SK-N-SH (cell line): ENCODE measurements around the gene ACTA1. TPM values are rescaled to one million over a fixed set of nuclear protein-coding genes. Genes with fewer than 3 reads are reported as not detected.

Experiments
- CTCF ChIA-PET: fragments of 300-600, 350-600 bp; formaldehyde crosslinking; extraction: SDS; loops from one replicate; lab custom pipeline; 2021; lab: Yijun Ruan, JAX
- POLR2A ChIA-PET: fragments of 350-600 bp; sonication (Branson Sonifier 250); formaldehyde crosslinking; extraction: SDS; loops from one replicate; lab custom pipeline; 2020; ENCODE audit warnings: antibody characterized with exemption, inconsistent platforms; lab: Yijun Ruan, JAX
- DNase-seq: peaks from one replicate; pipeline ENCODE4 v3.0.0; 2012
- H2AFZ ChIP-seq: fragments of 200-600 bp; sonication (generic); 2 replicates; pipeline ENCODE4 v1.8.1; 2016; ENCODE audit warnings: antibody characterized with exemption, mild to moderate bottlenecking, low read depth
- H3F3A ChIP-seq: fragments of 200-600 bp; sonication (generic); replicated peaks from 2 replicates; pipeline ENCODE3; 2016; ENCODE audit warnings: antibody characterized with exemption, mild to moderate bottlenecking; ENCODE audit not compliant: insufficient read depth
- H3K27ac ChIP-seq, 2 experiments: fragments of 200-500 bp in 1 of 2; fragments of 200-600 bp in 1 of 2; sonication (Bioruptor generic) in 1 of 2; sonication (generic), shearing (Covaris generic) in 1 of 2; 2 replicates each; pipeline versions ENCODE4 v1.5.1 to v1.6.1; 2014 to 2016; ENCODE audit warnings: low read depth in 2 of 2, inconsistent platforms in 1 of 2, low read length in 1 of 2, mild to moderate bottlenecking in 1 of 2, mixed read lengths in 1 of 2
- H3K27me3 ChIP-seq: fragments of 200-600 bp; sonication (generic), shearing (Covaris generic); 2 replicates; pipeline ENCODE4 v1.6.1; 2016; ENCODE audit warnings: mixed run types; ENCODE audit not compliant: insufficient read depth
- H3K36me3 ChIP-seq, 2 experiments: fragments of 200-500 bp in 1 of 2; fragments of 200-600 bp in 1 of 2; sonication (Bioruptor generic) in 1 of 2; sonication (generic) in 1 of 2; replicated peaks in 1 of 2; 2 replicates each; pipeline versions ENCODE3 to v1.5.1; 2014 to 2016; ENCODE audit warnings: low read length in 1 of 2, mild to moderate bottlenecking in 1 of 2; ENCODE audit not compliant: insufficient read depth in 2 of 2, control insufficient read depth in 1 of 2
- H3K4me1 ChIP-seq, 2 experiments: fragments of 200-500 bp in 1 of 2; fragments of 200-600 bp in 1 of 2; sonication (Bioruptor generic) in 1 of 2; sonication (generic), shearing (Covaris generic) in 1 of 2; 2 replicates each; pipeline versions ENCODE4 v1.5.1 to v1.6.1; 2014 to 2016; ENCODE audit warnings: low read depth in 1 of 2, low read length in 1 of 2, mixed run types in 1 of 2; ENCODE audit not compliant: insufficient read depth in 2 of 2, control insufficient read depth in 1 of 2
- H3K4me2 ChIP-seq: fragments of 200-600 bp; sonication (generic), shearing (Covaris generic); 2 replicates; pipeline ENCODE4 v1.6.1; 2017; ENCODE audit warnings: mixed run types
- H3K4me3 ChIP-seq, 2 experiments: fragments of 200-500 bp in 1 of 2; fragments of 200-600 bp in 1 of 2; sonication (Bioruptor generic) in 1 of 2; sonication (generic), shearing (Covaris generic) in 1 of 2; 2 replicates each; pipeline versions ENCODE4 v1.5.1 to v1.8.1; 2014 to 2016; ENCODE audit warnings: low read depth in 2 of 2, inconsistent platforms in 1 of 2, low read length in 1 of 2, mild to moderate bottlenecking in 1 of 2, mixed read lengths in 1 of 2, moderate library complexity in 1 of 2
- H3K79me2 ChIP-seq: fragments of 200-600 bp; sonication (generic); 2 replicates; pipeline ENCODE4 v1.8.1; 2017; ENCODE audit warnings: mild to moderate bottlenecking; ENCODE audit not compliant: insufficient read depth
- H3K9ac ChIP-seq: fragments of 200-600 bp; sonication (generic); 2 replicates; pipeline ENCODE4 v1.6.1; 2017; ENCODE audit warnings: mixed run types
- H3K9me2 ChIP-seq: fragments of 200-600 bp; sonication (generic); 2 replicates; pipeline ENCODE4 v1.6.1; 2017; ENCODE audit warnings: mixed run types
- H3K9me3 ChIP-seq: fragments of 200-600 bp; sonication (generic); 2 replicates; pipeline ENCODE4 v1.6.1; 2017; ENCODE audit warnings: mixed run types, mild to moderate bottlenecking, moderate library complexity
- H4K20me1 ChIP-seq: fragments of 200-600 bp; sonication (generic); 2 replicates; pipeline ENCODE4 v1.6.1; 2017; ENCODE audit warnings: mild to moderate bottlenecking, mixed run types; ENCODE audit not compliant: insufficient read depth
- CTCF ChIP-seq: fragments of 200-600 bp; sonication (generic); IDR thresholded peaks from 2 replicates; pipeline ENCODE4 v1.6.1; 2017; ENCODE audit warnings: antibody characterized with exemption, mild to moderate bottlenecking, moderate library complexity
- ELF1 ChIP-seq: IDR thresholded peaks from 2 replicates; pipeline ENCODE4 v1.4.0; 2012
- EP300 ChIP-seq, 2 experiments: IDR thresholded peaks; 2 replicates each; pipeline versions ENCODE4 v1.4.0 to v1.6.1; 2012; ENCODE audit warnings: borderline replicate concordance in 1 of 2, low read depth in 1 of 2, low read length in 1 of 2
- FOXM1 ChIP-seq: IDR thresholded peaks from 2 replicates; pipeline ENCODE4 v1.4.0; 2012; ENCODE audit warnings: low read depth, mild to moderate bottlenecking
- MAX ChIP-seq: IDR thresholded peaks from 2 replicates; pipeline ENCODE4 v1.4.0; 2012; ENCODE audit warnings: low read depth
- MXI1 ChIP-seq: IDR thresholded peaks from 2 replicates; pipeline ENCODE4 v1.6.1; 2012; ENCODE audit warnings: mild to moderate bottlenecking, low read depth, low read length, improper control_type of control experiment
- PBX3 ChIP-seq: IDR thresholded peaks from 2 replicates; pipeline ENCODE4; 2012
- RCOR1 ChIP-seq: fragments of 150-350 bp; IDR thresholded peaks from 2 replicates; pipeline ENCODE4 v1.6.1; 2017; ENCODE audit warnings: antibody characterized with exemption, low read length
- REST ChIP-seq: IDR thresholded peaks from 2 replicates; pipeline ENCODE4 v1.6.1; 2012; ENCODE audit warnings: mild to moderate bottlenecking, low read depth, low read length, moderate library complexity
- RFX5 ChIP-seq: IDR thresholded peaks from 2 replicates; pipeline ENCODE4 v1.6.1; 2012; ENCODE audit warnings: mild to moderate bottlenecking, improper control_type of control experiment, low read length
- TCF12 ChIP-seq: IDR thresholded peaks from 2 replicates; pipeline ENCODE4 v1.4.0; 2012
- YY1 ChIP-seq: IDR thresholded peaks from 2 replicates; pipeline ENCODE4 v1.4.0; 2012; ENCODE audit warnings: low read depth, mild to moderate bottlenecking
- ZBTB33 ChIP-seq: IDR thresholded peaks from 2 replicates; pipeline ENCODE4 v1.4.0; 2012; ENCODE audit warnings: low read depth, borderline replicate concordance
- WGBS: methylation state at CpG from one replicate; pipeline ENCODE4 v1.1.6; 2017; ENCODE audit warnings: low lambda C conversion rate; 5-methylcytosine and 5-hydroxymethylcytosine counted together
- polyA plus RNA-seq, 3 experiments: library from polyadenylated mRNA; depleted of rRNA; stranded (reverse); fragments of >200 nt; gene quantifications; 2 replicates each; pipeline ENCODE4 v1.2.3, GENCODE V29; 2012

Gene ACTA1
- polyA plus RNA-seq, 1 of the 3 experiments (the other 2 are of a cell fraction): 0.21 TPM

- no peak for TF ChIP-seq REST
- no peak for TF ChIP-seq FOXM1
- TF ChIP-seq YY1: no peak
Measured at GRCh38 chr1:229459815-229460214, 25.9 kb upstream of the ACTA1 start (continued).

GRCh38 chr1:229457436-229457835, 23.5 kb upstream of the ACTA1 start:
- Histone ChIP-seq H3K36me3 (peaks cover 62 to 74% of the 10 kb centered on the region in 2 experiments), H3K4me3 (no peak overlapping the region), H3K9ac (no peak overlapping the region), H3K9me3 (no peaks in the 10 kb centered on the region), H2AFZ (no peak overlapping the region), H3F3A (no peaks in the 10 kb centered on the region), H3K27ac (no peak overlapping the region), H4K20me1 (no peaks in the 10 kb centered on the region), H3K79me2 (no peaks in the 10 kb centered on the region), H3K27me3 (no peaks in the 10 kb centered on the region), H3K4me1 (no peaks in the 10 kb centered on the region), H3K9me2 (no peaks in the 10 kb centered on the region), H3K4me2 (no peak overlapping the region)
- ChIA-PET POLR2A (no interaction called here), CTCF (interaction anchor here (1.4 to 2.0 kb wide), 3 partner anchors 199 to 793 kb away, joined by 3 to 7 read pairs (median 5); no protein-coding TSS in a partner anchor)
- WGBS: 89% methylated on average over 4 of the region's 4 CpGs
- no peak for DNase-seq
- TF ChIP-seq ELF1 (no peak), MXI1 (no peak), TCF12 (no peak), MAX (no peak), RFX5 (no peak), RCOR1 (no peak), CTCF (no peak), ZBTB33 (no peak), PBX3 (no peak), EP300 (IDR thresholded peaks at IDR 0.05; ENCODE audit: borderline replicate concordance in 1 of 2, low read depth in 1 of 2, low read length in 1 of 2) (no peak)
